HCT116 (cell line): ENCODE results near the gene RBM23. TPM values are rescaled to one million over a fixed set of nuclear protein-coding genes. Genes with fewer than 3 reads are reported as not detected.

Experiments
- ATAC-seq: fragments of 200-7000 bp; cut with Tn5 transposase; 2 replicates; pipeline ENCODE4 v1.9.1; 2020; ENCODE audit warnings: mild to moderate bottlenecking, moderate library complexity
- BruUV-seq: library from RNA; stranded (reverse); fragments of 400-500 nt; replicated peaks from 2 replicates; lab custom pipeline; 2021; lab: Mats Ljungman, UMichigan
- CTCF ChIA-PET: fragments of 300-600 bp; sonication (Branson Sonifier 250); formaldehyde crosslinking; loops from one replicate; lab custom pipeline; 2021; ENCODE audit warnings: antibody characterized with exemption; lab: Charles Lee
- POLR2A ChIA-PET: fragments of 300-600, 350-600 bp; sonication (Branson Sonifier 250); formaldehyde crosslinking; loops from one replicate; lab custom pipeline; 2021; ENCODE audit warnings: antibody characterized with exemption; lab: Charles Lee
- RAD21 ChIA-PET, 2 experiments: fragments of 300-600 bp; sonication (Branson Sonifier 250); formaldehyde crosslinking; loops; one replicate each; lab custom pipeline; 2023; ENCODE audit warnings: low total read pairs in 2 of 2; ENCODE audit not compliant: uncharacterized antibody in 2 of 2, unreplicated experiment in 2 of 2, low non-redundant PET in 1 of 2; lab: Charles Lee
- DNase-seq: peaks from one replicate; pipeline ENCODE4 v3.0.0-alpha.2; 2010; ENCODE audit warnings: low read depth, low spot score
- H2AFZ ChIP-seq: fragments of 200-600 bp; shearing (Covaris generic), sonication (generic); 2 replicates; pipeline ENCODE4 v1.6.1; 2017; ENCODE audit warnings: low read depth, mixed run types, mixed read lengths, antibody characterized with exemption, low read length; ENCODE audit not compliant: poor library complexity, severe bottlenecking
- H3K27ac ChIP-seq: 2 replicates; pipeline ENCODE4 v1.5.1; 2012; ENCODE audit warnings: low read depth, low read length
- H3K27me3 ChIP-seq: fragments of 200-600 bp; sonication (generic); 2 replicates; pipeline ENCODE4 v1.6.1; 2016; ENCODE audit warnings: mixed run types, low read length, mixed read lengths; ENCODE audit not compliant: insufficient read depth
- H3K36me3 ChIP-seq, 2 experiments: fragments of 200-500 bp in 1 of 2; fragments of 200-600 bp in 1 of 2; sonication (Bioruptor generic) in 1 of 2; sonication (generic) in 1 of 2; 2 replicates each; pipeline versions ENCODE4 v1.5.1 to v1.6.1; 2014 to 2016; ENCODE audit warnings: low read length in 2 of 2, inconsistent platforms in 1 of 2, mixed read lengths in 1 of 2, mixed run types in 1 of 2; ENCODE audit not compliant: insufficient read depth in 2 of 2, control insufficient read depth in 1 of 2
- H3K4me1 ChIP-seq, 2 experiments: fragments of 200-600 bp in 1 of 2; sonication (generic) in 1 of 2; 2 replicates each; pipeline versions ENCODE4 v1.5.1 to v1.6.1; 2012 to 2017; ENCODE audit warnings: low read length in 2 of 2, inconsistent platforms in 1 of 2, mild to moderate bottlenecking in 1 of 2, mixed read lengths in 1 of 2, mixed run types in 1 of 2, moderate library complexity in 1 of 2; ENCODE audit not compliant: insufficient read depth in 2 of 2, control insufficient read depth in 1 of 2
- H3K4me2 ChIP-seq: fragments of 200-600 bp; sonication (generic); 2 replicates; pipeline ENCODE4 v1.6.1; 2017; ENCODE audit warnings: mixed run types, low read length, mixed read lengths
- H3K4me3 ChIP-seq, 2 experiments: fragments of 200-600 bp in 1 of 2; sonication (generic) in 1 of 2; replicated peaks in 1 of 2; 2 replicates each; pipeline ENCODE4 v1.5.1; 2011 to 2016; ENCODE audit warnings: low read length in 2 of 2, control low read depth in 1 of 2, low read depth in 1 of 2, mild to moderate bottlenecking in 1 of 2, mixed read lengths in 1 of 2, mixed run types in 1 of 2
- H3K79me2 ChIP-seq: fragments of 200-600 bp; sonication (generic); 2 replicates; pipeline ENCODE4 v1.6.1; 2017; ENCODE audit warnings: mild to moderate bottlenecking, mixed run types, low read length, moderate library complexity, mixed read lengths; ENCODE audit not compliant: insufficient read depth
- H3K9ac ChIP-seq: fragments of 200-600 bp; sonication (generic); 2 replicates; pipeline ENCODE4 v1.6.1; 2016; ENCODE audit warnings: low read length, mixed read lengths
- H3K9me2 ChIP-seq: fragments of 200-600 bp; sonication (generic), shearing (Covaris generic); 2 replicates; pipeline ENCODE4 v1.6.1; 2017; ENCODE audit warnings: mixed run types, mild to moderate bottlenecking, moderate library complexity; ENCODE audit not compliant: insufficient read depth
- H3K9me3 ChIP-seq, 2 experiments: fragments of 200-500 bp in 1 of 2; fragments of 200-600 bp in 1 of 2; sonication (Bioruptor generic) in 1 of 2; sonication (generic) in 1 of 2; 2 replicates each; pipeline ENCODE4 v1.6.1; 2014 to 2017; ENCODE audit warnings: low read length in 2 of 2, mixed read lengths in 2 of 2, inconsistent platforms in 1 of 2, low read depth in 1 of 2, mild to moderate bottlenecking in 1 of 2, mixed run types in 1 of 2, moderate library complexity in 1 of 2; ENCODE audit not compliant: control insufficient read depth in 1 of 2, insufficient read depth in 1 of 2
- H4K20me1 ChIP-seq: fragments of 200-600 bp; sonication (generic), shearing (Covaris generic); 2 replicates; pipeline ENCODE4 v1.6.1; 2017; ENCODE audit warnings: mixed run types, mild to moderate bottlenecking, moderate library complexity; ENCODE audit not compliant: insufficient read depth
- CBX3 ChIP-seq: IDR thresholded peaks from 2 replicates; pipeline ENCODE4 v1.6.1; 2012; ENCODE audit warnings: low read depth
- EZH2phosphoT487 ChIP-seq: fragments of 200-600 bp; IDR thresholded peaks from 2 replicates; pipeline ENCODE4 v1.6.1; 2018; ENCODE audit warnings: antibody characterized with exemption, borderline replicate concordance
- FOSL1 ChIP-seq: IDR thresholded peaks from 2 replicates; pipeline ENCODE4 v1.6.1; 2012; ENCODE audit warnings: low read depth
- POLR2A ChIP-seq: IDR thresholded peaks from 2 replicates; pipeline ENCODE4 v1.7.0; 2011; ENCODE audit warnings: borderline replicate concordance; ENCODE audit not compliant: insufficient read depth, insufficient read length; ENCODE audit errors: extremely low read depth
- POLR2AphosphoS5 ChIP-seq: IDR thresholded peaks from 2 replicates; pipeline ENCODE4 v1.6.1; 2011; ENCODE audit warnings: mild to moderate bottlenecking, low read depth, low read length, moderate library complexity
- SIN3A ChIP-seq: IDR thresholded peaks from 2 replicates; pipeline ENCODE4 v1.6.1; 2012; ENCODE audit warnings: low read depth
- SP1 ChIP-seq: IDR thresholded peaks from 2 replicates; pipeline ENCODE4 v1.6.1; 2012; ENCODE audit warnings: low read depth
- SRF ChIP-seq: IDR thresholded peaks from 2 replicates; pipeline ENCODE4 v1.6.1; 2012; ENCODE audit warnings: low read depth
- ZFX ChIP-seq: fragments of 450-650 bp; IDR thresholded peaks from 2 replicates; pipeline ENCODE4 v1.6.1; 2017
- ZNF274 ChIP-seq: fragments of 200-500 bp; sonication (Bioruptor generic); IDR thresholded peaks from 2 replicates; pipeline ENCODE4 v1.6.1; 2014; ENCODE audit warnings: mild to moderate bottlenecking, low read depth, low read length, inconsistent platforms
- intact Hi-C: fragments of 100-400 bp; cut with micrococcal nuclease; formaldehyde crosslinking; loops from 2 replicates; pipeline ENCODE4 v1.10.0; 2022
- total RNA-seq: library from RNA; stranded (reverse); gene quantifications from one replicate; pipeline ENCODE4 v1.2.1, GENCODE V29; 2021; ENCODE audit not compliant: unreplicated experiment
- TF ChIP-seq, protein P1 (sequence below): IDR thresholded peaks from 2 replicates; pipeline ENCODE4 v1.6.1; 2012; ENCODE audit warnings: low read depth
- TF ChIP-seq, protein P2 (sequence below): IDR thresholded peaks from 2 replicates; pipeline ENCODE4 v1.6.1; 2012
- TF ChIP-seq, protein P3 (sequence below): IDR thresholded peaks from 2 replicates; pipeline ENCODE4 v1.6.1; 2012

The RBM23 gene
- total RNA-seq, 1 experiment from 2014 or later = 67.2 TPM

DNA sequence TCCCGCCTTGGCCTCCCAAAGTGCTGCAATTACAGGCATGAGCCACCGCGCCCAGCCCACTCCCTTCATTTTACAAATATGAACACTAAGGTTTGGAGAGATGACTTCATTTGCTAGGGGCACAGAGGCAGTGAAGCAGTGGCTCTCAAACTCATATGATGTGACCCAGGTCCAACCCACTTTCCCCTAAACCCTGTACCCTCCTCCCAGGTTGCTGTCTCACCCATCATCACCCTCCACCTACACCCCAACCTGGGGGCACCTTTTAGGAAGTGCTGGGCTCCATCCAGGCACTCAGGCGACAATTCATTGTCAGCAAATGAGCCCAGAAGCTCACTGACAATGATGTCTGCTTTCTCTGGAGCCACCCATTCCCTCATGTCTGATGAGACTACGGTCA lies 4.8 kb upstream of the RBM23 start:
- Histone ChIP-seq H3K4me1 (peaks cover 14 to 49% of the 10 kb centered on the region in 2 experiments), H4K20me1 (no peaks in the 10 kb centered on the region), H3K36me3 (peaks cover 46 to 57% of the 10 kb centered on the region in 2 experiments), H2AFZ (no peak overlapping the region), H3K79me2 (peaks cover 40% of the 10 kb centered on the region), H3K9ac (no peak overlapping the region), H3K27me3 (no peaks in the 10 kb centered on the region), H3K4me3 (no peak overlapping the region), H3K27ac (no peak overlapping the region), H3K9me3 (no peaks in the 10 kb centered on the region), H3K4me2 (no peak overlapping the region), H3K9me2 (no peaks in the 10 kb centered on the region)
- RAD21 ChIA-PET = no interaction called here
- CTCF ChIA-PET = no interaction called here
- POLR2A ChIA-PET = no interaction called here
- DNase-seq (no peak), ATAC-seq (no peak)
- intact Hi-C loops = no loop called here
- no TSS peak for BruUV-seq
- TF ChIP-seq SRF (no peak), ZFX (no peak), FOSL1 (no peak), POLR2A (no peak), SP1 (no peak), EZH2phosphoT487 (no peak), CBX3 (no peak), POLR2AphosphoS5 (no peak), SIN3A (no peak), ZNF274 (no peak)
- TF ChIP-seq, protein P1, sequence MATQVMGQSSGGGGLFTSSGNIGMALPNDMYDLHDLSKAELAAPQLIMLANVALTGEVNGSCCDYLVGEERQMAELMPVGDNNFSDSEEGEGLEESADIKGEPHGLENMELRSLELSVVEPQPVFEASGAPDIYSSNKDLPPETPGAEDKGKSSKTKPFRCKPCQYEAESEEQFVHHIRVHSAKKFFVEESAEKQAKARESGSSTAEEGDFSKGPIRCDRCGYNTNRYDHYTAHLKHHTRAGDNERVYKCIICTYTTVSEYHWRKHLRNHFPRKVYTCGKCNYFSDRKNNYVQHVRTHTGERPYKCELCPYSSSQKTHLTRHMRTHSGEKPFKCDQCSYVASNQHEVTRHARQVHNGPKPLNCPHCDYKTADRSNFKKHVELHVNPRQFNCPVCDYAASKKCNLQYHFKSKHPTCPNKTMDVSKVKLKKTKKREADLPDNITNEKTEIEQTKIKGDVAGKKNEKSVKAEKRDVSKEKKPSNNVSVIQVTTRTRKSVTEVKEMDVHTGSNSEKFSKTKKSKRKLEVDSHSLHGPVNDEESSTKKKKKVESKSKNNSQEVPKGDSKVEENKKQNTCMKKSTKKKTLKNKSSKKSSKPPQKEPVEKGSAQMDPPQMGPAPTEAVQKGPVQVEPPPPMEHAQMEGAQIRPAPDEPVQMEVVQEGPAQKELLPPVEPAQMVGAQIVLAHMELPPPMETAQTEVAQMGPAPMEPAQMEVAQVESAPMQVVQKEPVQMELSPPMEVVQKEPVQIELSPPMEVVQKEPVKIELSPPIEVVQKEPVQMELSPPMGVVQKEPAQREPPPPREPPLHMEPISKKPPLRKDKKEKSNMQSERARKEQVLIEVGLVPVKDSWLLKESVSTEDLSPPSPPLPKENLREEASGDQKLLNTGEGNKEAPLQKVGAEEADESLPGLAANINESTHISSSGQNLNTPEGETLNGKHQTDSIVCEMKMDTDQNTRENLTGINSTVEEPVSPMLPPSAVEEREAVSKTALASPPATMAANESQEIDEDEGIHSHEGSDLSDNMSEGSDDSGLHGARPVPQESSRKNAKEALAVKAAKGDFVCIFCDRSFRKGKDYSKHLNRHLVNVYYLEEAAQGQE = no peak
- TF ChIP-seq, protein P2, sequence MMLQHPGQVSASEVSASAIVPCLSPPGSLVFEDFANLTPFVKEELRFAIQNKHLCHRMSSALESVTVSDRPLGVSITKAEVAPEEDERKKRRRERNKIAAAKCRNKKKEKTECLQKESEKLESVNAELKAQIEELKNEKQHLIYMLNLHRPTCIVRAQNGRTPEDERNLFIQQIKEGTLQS = no peak
- TF ChIP-seq, protein P3, sequence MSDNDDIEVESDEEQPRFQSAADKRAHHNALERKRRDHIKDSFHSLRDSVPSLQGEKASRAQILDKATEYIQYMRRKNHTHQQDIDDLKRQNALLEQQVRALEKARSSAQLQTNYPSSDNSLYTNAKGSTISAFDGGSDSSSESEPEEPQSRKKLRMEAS = no peak
